K562 (cell line): ENCODE results near the gene PPP6R1. TPM values are rescaled to one million over a fixed set of nuclear protein-coding genes. Genes with fewer than 3 reads are reported as not detected.

Source experiments
- ATAC-seq: fragments of 200-7000 bp; cut with Tn5 transposase; 3 replicates; pipeline ENCODE4 v1.9.1; 2020; ENCODE audit warnings: moderate library complexity
- BruUV-seq: library from RNA; stranded (reverse); fragments of 400-500 nt; replicated peaks from 2 replicates; lab custom pipeline; 2021; lab: Mats Ljungman, UMichigan
- CTCF ChIA-PET: fragments of 300-600 bp; formaldehyde crosslinking; extraction: SDS; loops from one replicate; lab custom pipeline; 2021; ENCODE audit warnings: low intra/inter-chr PET ratio; lab: Yijun Ruan, JAX
- POLR2A ChIA-PET: fragments of 300-600, 350-650 bp; sonication (Branson Sonifier 250); formaldehyde crosslinking; extraction: SDS; loops from one replicate; lab custom pipeline; 2021; ENCODE audit warnings: antibody characterized with exemption, inconsistent platforms; lab: Yijun Ruan, JAX
- DNase-seq, 4 experiments: peaks; one replicate each; pipeline versions ENCODE4 v3.0.0 to v3.0.0-alpha.2; 2011 to 2018; ENCODE audit warnings: low spot score in 3 of 4, mixed read lengths in 3 of 4; ENCODE audit errors: extremely low read depth in 1 of 4
- FAIRE-seq: peaks from 2 replicates; lab custom pipeline; 2011; peaks lifted over from hg19 to GRCh38; lab: Jason Lieb, UNC
- H2AFZ ChIP-seq: 2 replicates; pipeline ENCODE4 v1.6.0; 2011; ENCODE audit warnings: low read depth, low read length, control low read depth, inconsistent platforms
- H3K27ac ChIP-seq: fragments of 200-600 bp; 3 replicates; pipeline ENCODE4 v1.8.0; 2011; ENCODE audit warnings: low read depth, mild to moderate bottlenecking, control low read depth, inconsistent platforms, low read length, moderate library complexity, mixed read lengths; ENCODE audit errors: extremely low read depth
- H3K27me3 ChIP-seq, 2 experiments: fragments of 300-600 bp in 1 of 2; 2 replicates in 1 of 2; 3 replicates in 1 of 2; pipeline versions ENCODE4 v1.6.0 to v1.8.0; 2011; ENCODE audit warnings: inconsistent platforms in 2 of 2, low read length in 2 of 2, mild to moderate bottlenecking in 1 of 2, mixed read lengths in 1 of 2, moderate library complexity in 1 of 2; ENCODE audit not compliant: control insufficient read depth in 2 of 2, insufficient read depth in 2 of 2
- H3K36me3 ChIP-seq: fragments of 300-600 bp; 3 replicates; pipeline ENCODE4 v1.8.0; 2011; ENCODE audit warnings: mild to moderate bottlenecking, low read length, inconsistent platforms; ENCODE audit not compliant: control insufficient read depth, insufficient read depth
- H3K4me1 ChIP-seq, 2 experiments: fragments of 200-600 bp in 1 of 2; replicated peaks in 1 of 2; 2 replicates in 1 of 2; 3 replicates in 1 of 2; pipeline versions ENCODE4 v1.5.1 to v1.8.0; 2011; ENCODE audit warnings: inconsistent platforms in 2 of 2, low read length in 2 of 2, mild to moderate bottlenecking in 1 of 2, mixed read lengths in 1 of 2, moderate library complexity in 1 of 2; ENCODE audit not compliant: control insufficient read depth in 2 of 2, insufficient read depth in 2 of 2
- H3K4me2 ChIP-seq: 2 replicates; pipeline ENCODE4 v1.6.1; 2011; ENCODE audit warnings: low read length, control low read depth, inconsistent platforms, mixed read lengths; ENCODE audit not compliant: insufficient read depth
- H3K4me3 ChIP-seq: fragments of 200-600 bp; sonication (generic), shearing (Covaris generic); 2 replicates; pipeline ENCODE4 v1.5.1; 2016; ENCODE audit warnings: control low read depth, inconsistent platforms
- H3K79me2 ChIP-seq: fragments of 200-600 bp; 3 replicates; pipeline ENCODE4 v1.8.0; 2011; ENCODE audit warnings: low read length, inconsistent platforms; ENCODE audit not compliant: control insufficient read depth, insufficient read depth
- H3K9ac ChIP-seq, 2 experiments: 2 replicates each; pipeline versions ENCODE4 v1.6.0 to v1.6.1; 2011; ENCODE audit warnings: low read depth in 2 of 2, low read length in 2 of 2, control low read depth in 1 of 2, inconsistent platforms in 1 of 2, mild to moderate bottlenecking in 1 of 2, mixed read lengths in 1 of 2; ENCODE audit not compliant: insufficient read depth in 1 of 2
- H3K9me1 ChIP-seq: one replicate; pipeline ENCODE4 v1.6.0; 2011; ENCODE audit warnings: inconsistent platforms, mild to moderate bottlenecking, low read length, moderate library complexity; ENCODE audit not compliant: control insufficient read depth, insufficient read depth
- H3K9me3 ChIP-seq: replicated peaks from 2 replicates; pipeline ENCODE4 v1.5.1; 2011; ENCODE audit warnings: low read depth, low read length, inconsistent platforms; ENCODE audit not compliant: control insufficient read depth, insufficient read depth
- H4K20me1 ChIP-seq: replicated peaks from 2 replicates; pipeline ENCODE4 v1.6.1; 2011; ENCODE audit warnings: low read length, inconsistent platforms, mixed read lengths; ENCODE audit not compliant: control insufficient read depth, insufficient read depth
- BRF2 ChIP-seq: IDR thresholded peaks from 3 replicates; pipeline ENCODE4 v1.6.1; 2011; ENCODE audit warnings: borderline replicate concordance, mild to moderate bottlenecking; ENCODE audit not compliant: insufficient read length, insufficient read depth
- CLOCK ChIP-seq: fragments of 250-450 bp; sonication (Bioruptor Pico); IDR thresholded peaks from 2 replicates; pipeline ENCODE4 v1.4.0; 2020; ENCODE audit warnings: mild to moderate bottlenecking, moderate library complexity, borderline replicate concordance
- E2F1 ChIP-seq: sonication (generic); formaldehyde crosslinking; IDR thresholded peaks from 2 replicates; pipeline ENCODE4 v1.8.1; 2023; ENCODE audit warnings: mild to moderate bottlenecking, missing genetic modification reagents, moderate library complexity
- E2F5 ChIP-seq: sonication (generic); formaldehyde crosslinking; IDR thresholded peaks from 2 replicates; pipeline ENCODE4 v1.8.0; 2022; ENCODE audit warnings: mild to moderate bottlenecking, missing genetic modification reagents
- ELF4 ChIP-seq: fragments of 450-650 bp; formaldehyde crosslinking; IDR thresholded peaks from 2 replicates; pipeline ENCODE4 v1.4.0; 2022; ENCODE audit warnings: missing genetic modification characterization
- GTF2A2 ChIP-seq: IDR thresholded peaks from 2 replicates; pipeline ENCODE4 v1.6.1; 2016; ENCODE audit warnings: mild to moderate bottlenecking, missing genetic modification characterization, missing compliant biosample characterization
- KHSRP ChIP-seq: fragments of 450-650 bp; IDR thresholded peaks from 2 replicates; pipeline ENCODE4 v1.6.1; 2017
- NCOR1 ChIP-seq: fragments of 450-650 bp; IDR thresholded peaks from 2 replicates; pipeline ENCODE4 v1.6.1; 2016; ENCODE audit warnings: mild to moderate bottlenecking, moderate library complexity
- RCOR1 ChIP-seq, 2 experiments: IDR thresholded peaks; 2 replicates each; pipeline ENCODE4 v1.6.1; 2012; ENCODE audit warnings: low read depth in 2 of 2, low read length in 2 of 2, borderline replicate concordance in 1 of 2, improper control_type of control experiment in 1 of 2
- RNF2 ChIP-seq: sonication (generic); IDR thresholded peaks from 2 replicates; pipeline ENCODE4 v1.6.1; 2016
- TCF3 ChIP-seq: sonication (generic); formaldehyde crosslinking; IDR thresholded peaks from 2 replicates; pipeline ENCODE4 v1.4.0; 2020; ENCODE audit warnings: mild to moderate bottlenecking, missing genetic modification reagents
- TEAD4 ChIP-seq, 2 experiments: sonication (generic) in 1 of 2; formaldehyde crosslinking in 1 of 2; IDR thresholded peaks; 2 replicates each; pipeline versions ENCODE4 v1.6.1 to v1.8.0; 2012 to 2022; ENCODE audit warnings: borderline replicate concordance in 1 of 2, inconsistent platforms in 1 of 2, low read length in 1 of 2, mild to moderate bottlenecking in 1 of 2, missing genetic modification reagents in 1 of 2
- ZNF695 ChIP-seq: fragments of 450-650 bp; formaldehyde crosslinking; IDR thresholded peaks from 2 replicates; pipeline ENCODE4 v1.4.0; 2020; ENCODE audit warnings: mild to moderate bottlenecking, moderate library complexity
- ZNF830 ChIP-seq: fragments of 250-450 bp; sonication (Bioruptor Pico); IDR thresholded peaks from 2 replicates; pipeline ENCODE4 v1.5.0; 2021; ENCODE audit warnings: mild to moderate bottlenecking
- WGBS: fragments of 100-300 bp; shearing (Covaris generic); methylation state at CpG from one replicate; pipeline ENCODE4 v1.1.6; 2016; ENCODE audit warnings: low coverage, mixed read lengths; ENCODE audit not compliant: insufficient coverage; ENCODE audit errors: missing lambda C conversion rate; 5-methylcytosine and 5-hydroxymethylcytosine counted together
- in situ Hi-C: fragments of 300-500 bp; cut with MboI; formaldehyde crosslinking; loops from 4 replicates; pipeline ENCODE4 v1.15.0; 2018; ENCODE audit warnings: inconsistent platforms, mixed read lengths
- intact Hi-C: fragments of 100-400 bp; cut with micrococcal nuclease; formaldehyde crosslinking; loops from 2 replicates; pipeline ENCODE4 v1.14.2; 2022
- polyA plus RNA-seq, 8 experiments: library from polyadenylated mRNA; depleted of rRNA in 4 of 8; stranded (reverse) in 5 of 8; unstranded in 3 of 8; fragments of >200 nt; fragmentation: Nextera tagmentation in 2 of 8; fragmentation: Illumina TruSeq in 1 of 8; extraction: Ambion mirVana in 2 of 8; extraction: Trizol in 1 of 8; gene quantifications; 2 replicates each; pipeline versions ENCODE4 v1.2.1 to v1.2.3, GENCODE V29; 2011 to 2014; ENCODE audit warnings: inconsistent platforms in 1 of 8, missing spikeins in 1 of 8
- total RNA-seq, 7 experiments: library from RNA; depleted of rRNA in 6 of 7; stranded (reverse); fragments of >200 nt in 6 of 7; fragmentation: Illumina TruSeq in 2 of 7; extraction: Trizol in 2 of 7; gene quantifications; 2 replicates each; pipeline versions ENCODE4 v1.2.1 to v1.2.3, GENCODE V29; 2011 to 2021; ENCODE audit warnings: low replicate concordance in 1 of 7

The PPP6R1 gene
- total and polyA plus RNA-seq, 9 of the 15 experiments (the other 6 are each of a cell fraction or from before 2014, with no cell fraction given), result 0.48 to 135 (median 37.2) TPM

GRCh38 chr19:55213547-55213946, 45.3 kb downstream of the PPP6R1 start:
- in situ Hi-C loops, result no loop called here
- WGBS, result 73% methylated on average over 7 of the region's 7 CpGs
- Histone ChIP-seq H3K27me3 (no peaks in the 10 kb centered on the region), H3K4me1 (peaks cover 36 to 40% of the 10 kb centered on the region in 2 experiments), H2AFZ (peak overlapping the region; percentile 10; the same call in 1 of the 2 replicates), H3K9me1 (no peaks in the 10 kb centered on the region), H3K9ac (no peak overlapping the region), H3K9me3 (no peaks in the 10 kb centered on the region), H3K4me3 (no peak overlapping the region), H3K79me2 (peaks cover 4% of the 10 kb centered on the region; the same call in 1 of the 3 replicates), H4K20me1 (no peaks in the 10 kb centered on the region)
- ATAC-seq, result no peak
- no peak for FAIRE-seq
- ChIA-PET POLR2A (no interaction called here), CTCF (no interaction called here)
- no peak for DNase-seq
- TF ChIP-seq ZNF830 (CRISPR knock-in tag) (no peak), ELF4 (no peak), ZNF695 (CRISPR knock-in tag) (no peak), TCF3 (CRISPR knock-in tag) (no peak), RCOR1 (IDR thresholded peaks at IDR 0.05; ENCODE audit: borderline replicate concordance in 1 of 2, low read depth in 2 of 2, low read length in 2 of 2) (no peak), KHSRP (no peak), E2F1 (CRISPR knock-in tag) (no peak), TEAD4 (IDR thresholded peaks at IDR 0.05; ENCODE audit: low read length) (no peak), TEAD4 (CRISPR knock-in tag; IDR thresholded peaks at IDR 0.05; ENCODE audit: borderline replicate concordance) (no peak), E2F5 (no peak), BRF2 (no peak), GTF2A2 (tag) (no peak), NCOR1 (no peak), CLOCK (CRISPR knock-in tag) (no peak), RNF2 (no peak)
- TF ChIP-seq, all 486 proteins: peak for 0
- Histone ChIP-seq H3K4me2 (no peak overlapping the region), H3K27ac (no peak overlapping the region), H3K36me3 (no peaks in the 10 kb centered on the region)
- no TSS peak for BruUV-seq
- intact Hi-C loops, result loop anchor here (2.0 kb wide), 1 partner anchor 67 kb away; the partner anchor contains the start of gene HSPBP1
